ENCODE data around the gene CXCR1.
"Not testable (repeated sequence)": the region's sequence is repeated elsewhere in the genome, so short reads cannot be mapped to it uniquely, and the experiment has no call there.

CXCR1 gene

GRCh38 chr2:218155953-218156479 lies 10.7 kb downstream of the CXCR1 start:
- DNase-seq: no peak

DNA sequence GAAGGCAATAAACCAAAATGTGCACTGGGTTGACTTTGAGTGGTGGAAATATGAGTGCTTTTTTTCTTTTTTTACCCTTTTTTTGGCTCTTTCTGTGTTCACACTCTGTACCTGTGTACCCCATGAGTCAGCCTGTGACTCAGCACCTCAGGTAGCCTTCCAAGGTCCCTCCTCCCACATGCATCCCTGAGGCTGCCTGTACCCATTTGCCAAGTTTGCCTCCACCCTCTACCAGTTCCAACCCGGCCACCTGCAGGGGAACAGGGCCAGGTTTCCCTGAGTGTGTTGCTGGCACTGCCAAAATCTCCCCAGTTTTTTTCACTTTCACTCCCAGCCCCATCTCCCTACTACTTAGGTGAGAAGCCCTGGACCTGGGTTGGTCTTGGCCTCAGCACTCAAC lies 14.0 kb downstream of the CXCR1 start:
- DNase-seq: no peak

- DNase-seq: no peak
Observed at GRCh38 chr2:218152172-218152571, 14.6 kb downstream of the CXCR1 start.

- no peak for DNase-seq
Observed at GRCh38 chr2:218149848-218150440, 16.8 kb downstream of the CXCR1 start.

DNA sequence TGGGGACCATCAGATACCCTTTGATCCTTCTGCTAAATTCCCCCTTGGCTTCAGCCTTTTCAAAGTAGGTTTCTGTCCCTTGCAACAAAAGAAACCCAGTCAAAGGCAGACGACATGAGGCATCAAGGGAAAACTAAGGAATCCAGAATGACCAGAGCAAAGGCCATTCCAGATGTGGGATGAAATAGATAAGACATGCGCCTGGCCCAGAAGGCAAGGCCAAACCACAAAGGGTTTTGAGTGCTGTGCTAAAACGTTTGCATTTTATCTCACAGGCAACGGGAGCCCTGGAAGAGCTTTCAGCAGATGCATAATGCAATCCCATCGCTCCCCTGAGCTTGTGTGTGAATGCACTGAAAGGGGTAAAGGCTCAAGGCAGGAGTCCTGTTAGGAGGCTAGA lies 17.7 kb downstream of the CXCR1 start:
- no peak for DNase-seq

GRCh38 chr2:218146056-218146455 lies 20.7 kb downstream of the CXCR1 start:
- DNase-seq: no peak

DNA sequence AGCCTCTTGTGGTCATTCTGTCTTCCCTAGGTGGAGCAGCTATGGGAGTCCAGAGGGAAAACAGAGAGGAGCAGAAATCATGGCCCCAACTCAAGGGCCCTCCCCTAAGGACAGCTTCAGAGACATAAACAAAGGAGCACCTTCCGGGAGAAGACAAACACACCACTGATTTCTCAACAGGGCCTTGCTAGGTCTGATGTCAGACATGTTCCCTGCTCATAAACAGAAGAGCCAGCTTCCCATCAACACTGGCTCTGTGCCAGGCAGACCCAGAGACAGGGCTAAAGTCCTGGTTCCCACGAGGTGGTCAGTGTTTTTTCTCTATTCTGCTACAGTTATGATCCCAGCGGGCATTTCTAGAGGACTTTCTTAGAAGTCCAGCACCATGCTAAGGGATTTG lies 21.6 kb downstream of the CXCR1 start:
- no peak for DNase-seq

DNA sequence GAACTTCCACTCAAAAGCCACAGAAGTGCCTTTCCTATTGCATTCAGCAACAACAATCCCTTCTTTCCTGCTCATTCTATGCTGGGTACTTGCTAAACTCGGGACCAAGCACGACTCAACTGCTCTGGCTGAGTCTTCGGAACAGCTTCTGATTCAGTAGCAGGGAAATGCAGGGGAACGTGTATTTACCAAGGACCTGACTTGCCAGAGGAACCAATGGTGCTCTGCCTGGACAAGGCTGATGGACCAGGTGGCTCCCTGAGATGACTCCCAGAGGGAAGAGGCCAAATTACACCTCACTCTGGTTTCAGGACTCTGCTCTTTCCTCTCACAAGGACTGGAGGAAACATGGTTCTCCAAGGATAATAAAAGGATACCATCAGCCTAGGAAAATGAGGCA lies 28.7 kb downstream of the CXCR1 start:
- DNase-seq: no peak

- no peak for DNase-seq
Observed at GRCh38 chr2:218137514-218137913, 29.2 kb downstream of the CXCR1 start.

GRCh38 chr2:218130822-218131221 lies 35.9 kb downstream of the CXCR1 start:
- no peak for DNase-seq

- no peak for DNase-seq
Observed at GRCh38 chr2:218130377-218130776, 36.4 kb downstream of the CXCR1 start.

GRCh38 chr2:218129458-218130135 lies 37.2 kb downstream of the CXCR1 start:
- DNase-seq: no peak

GRCh38 chr2:218128781-218129457 lies 37.8 kb downstream of the CXCR1 start:
- no peak for DNase-seq

GRCh38 chr2:218127929-218128455 lies 38.8 kb downstream of the CXCR1 start:
- no peak for DNase-seq

DNA sequence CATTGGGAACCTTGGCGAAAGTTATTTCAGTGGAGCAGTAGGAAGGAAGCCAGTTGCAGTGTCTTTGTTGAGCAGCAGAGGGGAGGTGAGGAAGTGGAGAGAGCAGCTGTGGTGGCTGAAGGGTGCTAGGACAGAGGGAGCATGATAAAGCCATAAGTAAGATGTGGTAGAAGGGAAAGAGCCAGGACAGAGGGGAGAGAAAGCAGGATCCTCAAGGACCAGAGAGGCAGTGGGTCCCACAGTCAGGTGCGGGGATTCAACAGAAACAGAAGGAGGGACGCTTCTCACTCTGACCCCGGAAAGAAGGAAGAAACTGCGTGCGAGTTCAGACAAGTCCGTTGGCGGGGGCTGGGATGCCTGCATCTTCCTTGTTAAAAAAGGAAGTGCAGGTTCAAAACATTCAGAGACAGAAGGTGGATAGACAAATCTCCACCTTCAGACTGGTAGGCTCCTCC lies 41.1 kb downstream of the CXCR1 start, which contains the start of gene CXCR2:
TSS of gene CXCR2 (plus strand) at position 403 of the 455 bp plus-strand sequence. CDS start 8,774 bp downstream, outside the sequence.
- no peak for DNase-seq

DNA sequence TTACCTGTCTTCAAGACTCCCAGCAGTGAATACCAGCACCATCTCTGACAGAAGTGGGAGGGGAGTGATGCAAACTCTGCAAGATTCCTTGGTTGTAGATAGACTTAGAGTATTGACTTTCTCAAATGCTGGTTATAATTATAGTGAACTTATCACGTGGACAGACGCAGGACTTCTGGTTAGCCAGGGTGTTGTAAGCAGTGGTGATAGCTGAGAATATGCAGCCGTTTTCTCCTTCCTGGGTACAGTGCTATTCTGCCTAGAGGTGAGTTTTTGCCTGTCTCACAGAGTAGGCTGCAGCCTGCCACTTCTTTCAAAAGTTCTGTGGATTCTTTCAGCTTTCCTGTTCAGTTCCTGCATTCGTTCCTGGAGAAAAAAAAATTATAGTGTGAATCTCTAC lies 41.7 kb downstream of the CXCR1 start:
- DNase-seq: no peak

GRCh38 chr2:218123986-218124385 lies 42.8 kb downstream of the CXCR1 start:
- DNase-seq: no peak

- not testable (repeated sequence) for DNase-seq
Observed at GRCh38 chr2:218122286-218122685, 44.5 kb downstream of the CXCR1 start.

GRCh38 chr2:218121789-218122188 lies 45.0 kb downstream of the CXCR1 start:
- not testable (repeated sequence) for DNase-seq

All from NCI-H1092 treated with DMSO at 0.1 percent for 48 hours (cell line).